CD4-positive, CD25-positive, alpha-beta regulatory T cell (primary cell): ENCODE measurements around the gene IRAK4. TPM values are rescaled to one million over a fixed set of nuclear protein-coding genes. Genes with fewer than 3 reads are reported as not detected.

Source experiments
- ATAC-seq, 2 donors: fragments of 150-1000 bp; cut with Tn5 transposase; one replicate each; pipeline ENCODE4 v1.10.0; 2021; ENCODE audit warnings: low read depth in 2 of 2, moderate number of reproducible peaks in 2 of 2, moderate library complexity in 1 of 2
- DNase-seq, 3 donors: peaks; one replicate each; pipeline versions ENCODE4 v3.0.0 to v3.0.0-alpha.2; 2012 to 2022; ENCODE audit warnings: mixed read lengths in 1 of 3
- H3K27ac ChIP-seq: one replicate; pipeline ENCODE4 v1.7.0; 2013; ENCODE audit warnings: mild to moderate bottlenecking, low read length; ENCODE audit not compliant: insufficient read depth, poor library complexity, severe bottlenecking
- H3K27me3 ChIP-seq: one replicate; pipeline ENCODE4 v1.7.0; 2013; ENCODE audit warnings: low read length; ENCODE audit not compliant: control insufficient read depth, insufficient read depth
- H3K36me3 ChIP-seq: one replicate; pipeline ENCODE4 v1.7.0; 2013; ENCODE audit warnings: mild to moderate bottlenecking, low read length, moderate library complexity; ENCODE audit not compliant: control insufficient read depth, insufficient read depth
- H3K4me1 ChIP-seq: 2 replicates; pipeline ENCODE4 v1.7.0; 2013; ENCODE audit warnings: mild to moderate bottlenecking, low read length; ENCODE audit not compliant: insufficient read depth, control insufficient read depth, poor library complexity, severe bottlenecking
- H3K4me3 ChIP-seq: one replicate; pipeline ENCODE4 v1.7.0; 2013; ENCODE audit warnings: low read depth, mild to moderate bottlenecking, low read length, moderate library complexity
- H3K9me3 ChIP-seq, 2 experiments: 1 replicate in 1 of 2; 2 replicates in 1 of 2; pipeline ENCODE4 v1.7.0; 2013; ENCODE audit warnings: low read length in 2 of 2, mild to moderate bottlenecking in 1 of 2, moderate library complexity in 1 of 2; ENCODE audit not compliant: control insufficient read depth in 2 of 2
- H3K27ac Mint-ChIP-seq, 3 donors: one replicate each; pipeline ENCODE4 v1.8.0; 2020 to 2022; ENCODE audit warnings: mild to moderate bottlenecking in 3 of 3, mixed read lengths in 3 of 3, moderate library complexity in 2 of 3
- H3K27me3 Mint-ChIP-seq: one replicate; pipeline ENCODE4 v1.8.0; 2022; ENCODE audit warnings: mild to moderate bottlenecking, mixed read lengths
- H3K36me3 Mint-ChIP-seq: one replicate; pipeline ENCODE4 v1.8.0; 2020; ENCODE audit warnings: mixed read lengths
- H3K4me1 Mint-ChIP-seq, 4 donors: one replicate each; pipeline ENCODE4 v1.8.0; 2020 to 2022; ENCODE audit warnings: mixed read lengths in 4 of 4, mild to moderate bottlenecking in 1 of 4
- H3K4me3 Mint-ChIP-seq, 4 donors: one replicate each; pipeline ENCODE4 v1.8.0; 2020 to 2022; ENCODE audit warnings: mild to moderate bottlenecking in 4 of 4, mixed read lengths in 4 of 4, moderate library complexity in 3 of 4
- H3K9me3 Mint-ChIP-seq, 7 donors: one replicate each; pipeline ENCODE4 v1.8.0; 2020 to 2022; ENCODE audit warnings: mixed read lengths in 7 of 7, mild to moderate bottlenecking in 3 of 7, moderate library complexity in 2 of 7
- polyA plus RNA-seq, 4 donors: library from polyadenylated mRNA; unstranded; fragments of 300-500 nt; fragmentation: Illumina TruSeq; gene quantifications; one replicate each; pipeline ENCODE4 v1.2.3, GENCODE V29; 2021
- total RNA-seq: library from RNA; stranded (reverse); gene quantifications from one replicate; pipeline ENCODE4 v1.2.3, GENCODE V29; 2022

IRAK4 gene
- total RNA-seq (56.7 TPM), polyA plus RNA-seq (10 to 100 TPM; 25.6 to 40.8 (median 30.0) TPM)

GRCh38 chr12:43758728-43759563 is at the start of gene IRAK4, which contains the start of gene PUS7L:
IRAK4 (plus strand) TSS chr12:43758951; CDS start chr12:43768112, 9,161 bp downstream.
PUS7L (minus strand) TSS chr12:43758790; CDS start chr12:43755245, 3,545 bp downstream.
- Mint-ChIP-seq H3K4me3 (peak within 1 kb of the TSS; percentile 91 to 99 (median 98)), H3K27me3 (no peaks in the 10 kb centered on the region), H3K36me3 (peaks cover 29% of the 10 kb centered on the region), H3K4me1 (peaks cover 55 to 88% (median 68%) of the 10 kb centered on the region in 4 donors), H3K9me3 (peaks cover 0 to 4% (median 0%) of the 10 kb centered on the region in 7 donors), H3K27ac (peak within 1 kb of the TSS; percentile 99)
- Histone ChIP-seq H3K4me3 (peak within 1 kb of the TSS; percentile 90), H3K9me3 (no peaks in the 10 kb centered on the region), H3K27ac (peak within 1 kb of the TSS; percentile 98), H3K4me1 (peaks cover 61% of the 10 kb centered on the region), H3K27me3 (no peaks in the 10 kb centered on the region), H3K36me3 (peaks cover 8% of the 10 kb centered on the region)
- DNase-seq (peak; percentile 93 to 98 (median 94)), ATAC-seq (peak; percentile 96 to 97)

DNA sequence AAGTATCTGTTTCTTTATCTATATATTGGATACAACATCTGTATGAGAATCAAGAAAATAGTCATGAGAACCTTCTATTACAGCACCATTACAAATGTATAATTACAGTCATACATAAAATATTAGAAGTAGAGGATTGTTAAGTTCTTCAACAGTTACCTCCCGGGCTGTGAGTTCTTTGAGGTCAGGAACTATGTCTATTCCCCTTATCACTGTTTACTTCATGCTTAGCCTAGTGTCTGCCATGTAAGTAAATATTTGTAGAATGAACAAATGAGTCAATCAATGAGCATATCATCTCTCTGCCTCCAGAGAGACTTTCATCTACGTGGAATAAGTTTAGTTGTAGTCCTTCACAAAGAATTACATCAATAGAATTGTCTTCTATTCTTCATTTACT is 47.4 kb upstream of the IRAK4 start:
- H3K4me3 ChIP-seq: no peak overlapping the region
- H3K9me3 ChIP-seq: no peaks in the 10 kb centered on the region
- peaks cover 1% of the 10 kb centered on the region for H3K27me3 ChIP-seq
- no peak for DNase-seq
- no peak overlapping the region for H3K4me3 Mint-ChIP-seq
- no peak overlapping the region for H3K27ac ChIP-seq
- peaks cover 0 to 17% (median 3%) of the 10 kb centered on the region in 7 donors for H3K9me3 Mint-ChIP-seq
- H3K36me3 Mint-ChIP-seq: no peaks in the 10 kb centered on the region
- no peaks in the 10 kb centered on the region for H3K4me1 Mint-ChIP-seq
- H3K4me1 ChIP-seq: no peaks in the 10 kb centered on the region
- no peak for ATAC-seq
- no peak overlapping the region for H3K27ac Mint-ChIP-seq
- no peaks in the 10 kb centered on the region for H3K36me3 ChIP-seq
- H3K27me3 Mint-ChIP-seq: peaks cover 25% of the 10 kb centered on the region

GRCh38 chr12:43722621-43723020 is 36.1 kb upstream of the IRAK4 start:
- H3K27ac ChIP-seq: no peak overlapping the region
- H3K27me3 ChIP-seq: no peaks in the 10 kb centered on the region
- no peak overlapping the region for H3K4me3 ChIP-seq
- ATAC-seq: no peak
- Mint-ChIP-seq H3K4me1 (peaks cover 0 to 2% (median 0%) of the 10 kb centered on the region in 4 donors), H3K27ac (no peak overlapping the region), H3K36me3 (no peaks in the 10 kb centered on the region), H3K27me3 (no peaks in the 10 kb centered on the region), H3K4me3 (no peak overlapping the region), H3K9me3 (no peaks in the 10 kb centered on the region)
- DNase-seq: no peak
- no peaks in the 10 kb centered on the region for H3K36me3 ChIP-seq
- H3K9me3 ChIP-seq: no peaks in the 10 kb centered on the region
- no peaks in the 10 kb centered on the region for H3K4me1 ChIP-seq

GRCh38 chr12:43723134-43723533 is 35.6 kb upstream of the IRAK4 start:
- Histone ChIP-seq H3K27me3 (no peaks in the 10 kb centered on the region), H3K9me3 (no peaks in the 10 kb centered on the region), H3K27ac (no peak overlapping the region), H3K4me1 (no peaks in the 10 kb centered on the region), H3K4me3 (no peak overlapping the region), H3K36me3 (no peaks in the 10 kb centered on the region)
- Mint-ChIP-seq H3K9me3 (no peaks in the 10 kb centered on the region), H3K27me3 (no peaks in the 10 kb centered on the region), H3K27ac (no peak overlapping the region), H3K36me3 (no peaks in the 10 kb centered on the region), H3K4me1 (peaks cover 0 to 2% (median 0%) of the 10 kb centered on the region in 4 donors), H3K4me3 (no peak overlapping the region)
- DNase-seq (no peak), ATAC-seq (no peak)

DNA sequence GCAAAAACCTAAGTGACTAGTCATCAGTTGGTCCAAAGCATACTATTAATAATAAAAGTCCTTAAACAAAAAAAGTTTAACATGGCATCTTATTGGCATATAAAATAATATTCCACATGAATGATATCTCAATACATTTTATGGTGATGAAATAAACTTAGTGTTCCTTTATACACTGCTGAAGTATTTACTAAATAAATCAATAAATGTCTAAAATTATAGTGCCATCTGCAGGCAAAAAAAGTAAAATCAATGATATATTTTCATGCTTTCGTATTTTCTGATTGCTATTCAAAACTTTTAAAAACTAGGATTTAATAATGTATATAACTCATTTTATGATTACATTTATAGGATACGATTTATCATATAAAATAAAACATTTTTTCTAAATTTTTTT is 30.6 kb upstream of the IRAK4 start:
- H3K9me3 Mint-ChIP-seq: peaks cover 0 to 2% (median 0%) of the 10 kb centered on the region in 7 donors
- no peaks in the 10 kb centered on the region for H3K27me3 ChIP-seq
- H3K36me3 ChIP-seq: no peaks in the 10 kb centered on the region
- H3K27me3 Mint-ChIP-seq: no peaks in the 10 kb centered on the region
- H3K9me3 ChIP-seq: no peaks in the 10 kb centered on the region
- peaks cover 8% of the 10 kb centered on the region for H3K36me3 Mint-ChIP-seq
- ATAC-seq: no peak
- peaks cover 7 to 17% (median 10%) of the 10 kb centered on the region in 4 donors for H3K4me1 Mint-ChIP-seq
- DNase-seq: peak in 1 of 3 donors; percentile 7
- no peak overlapping the region for H3K27ac ChIP-seq
- no peak overlapping the region for H3K4me3 Mint-ChIP-seq
- no peak overlapping the region for H3K4me3 ChIP-seq
- peaks cover 4% of the 10 kb centered on the region for H3K4me1 ChIP-seq
- H3K27ac Mint-ChIP-seq: no peak overlapping the region

- H3K4me1 Mint-ChIP-seq: peaks cover 7 to 17% (median 10%) of the 10 kb centered on the region in 4 donors
These were observed 30.1 kb upstream of the IRAK4 start for GRCh38 chr12:43728698-43729097.

DNA sequence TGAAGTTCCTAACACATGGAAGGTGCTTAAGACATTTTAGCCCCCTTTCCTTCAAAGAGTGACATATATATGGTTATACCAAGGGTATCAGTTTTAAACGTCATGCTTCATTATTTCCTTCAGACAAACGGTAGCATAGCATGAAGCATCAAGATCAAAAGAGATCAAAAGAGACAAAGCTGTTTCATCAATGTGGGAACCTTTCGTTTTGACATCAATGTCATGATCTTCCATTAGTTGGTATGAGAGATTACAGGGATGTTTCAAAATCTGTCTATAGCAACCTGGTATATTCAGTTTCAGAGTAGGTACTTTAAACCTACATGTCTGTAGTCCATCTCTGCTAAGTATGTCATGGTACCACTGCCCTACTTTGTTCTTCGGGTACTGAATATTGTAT is 28.5 kb upstream of the IRAK4 start:
- H3K4me1 Mint-ChIP-seq: peaks cover 7 to 21% (median 12%) of the 10 kb centered on the region in 4 donors
- peaks cover 14% of the 10 kb centered on the region for H3K36me3 Mint-ChIP-seq
- no peaks in the 10 kb centered on the region for H3K27me3 Mint-ChIP-seq
- peaks cover 10% of the 10 kb centered on the region for H3K36me3 ChIP-seq
- DNase-seq (peak in 1 of 3 donors; percentile 18), ATAC-seq (no peak)
- no peak overlapping the region for H3K27ac ChIP-seq
- no peak overlapping the region for H3K4me3 ChIP-seq
- H3K9me3 Mint-ChIP-seq: peaks cover 0 to 2% (median 0%) of the 10 kb centered on the region in 7 donors
- no peaks in the 10 kb centered on the region for H3K9me3 ChIP-seq
- peak overlapping the region in 2 of 3 donors; percentile 51 to 73 for H3K27ac Mint-ChIP-seq
- H3K4me3 Mint-ChIP-seq: no peak overlapping the region
- peaks cover 4% of the 10 kb centered on the region for H3K4me1 ChIP-seq
- no peaks in the 10 kb centered on the region for H3K27me3 ChIP-seq

More at GRCh38 chr12:43728698-43729097, 30.1 kb upstream of the IRAK4 start:
- no peak for ATAC-seq
- no peak overlapping the region for H3K27ac ChIP-seq
- H3K27ac Mint-ChIP-seq: no peak overlapping the region
- no peaks in the 10 kb centered on the region for H3K27me3 Mint-ChIP-seq
- no peak overlapping the region for H3K4me3 Mint-ChIP-seq
- H3K36me3 ChIP-seq: peaks cover 4% of the 10 kb centered on the region
- no peaks in the 10 kb centered on the region for H3K27me3 ChIP-seq
- H3K4me3 ChIP-seq: no peak overlapping the region
- peaks cover 4% of the 10 kb centered on the region for H3K4me1 ChIP-seq
- H3K36me3 Mint-ChIP-seq: peaks cover 9% of the 10 kb centered on the region
- no peaks in the 10 kb centered on the region for H3K9me3 ChIP-seq
- DNase-seq: no peak
- peaks cover 0 to 2% (median 0%) of the 10 kb centered on the region in 7 donors for H3K9me3 Mint-ChIP-seq
